HUES64 (cell line): Measurements from ENCODE around the gene COA6. TPM values are rescaled to one million over a fixed set of nuclear protein-coding genes. Genes with fewer than 3 reads are reported as not detected.
A peak's percentile ranks its signal among the peaks of the same experiment; 100 is the strongest.

Experiments
- H3K27ac ChIP-seq: 2 replicates; pipeline ENCODE4 v1.7.0; 2013; ENCODE audit warnings: low read depth, low read length, inconsistent platforms
- H3K27me3 ChIP-seq: 2 replicates; pipeline ENCODE4 v1.6.1; 2013; ENCODE audit warnings: mild to moderate bottlenecking, low read length; ENCODE audit not compliant: insufficient read depth
- H3K36me3 ChIP-seq: 2 replicates; pipeline ENCODE4 v1.6.1; 2013; ENCODE audit warnings: mild to moderate bottlenecking, low read length; ENCODE audit not compliant: insufficient read depth
- H3K4me1 ChIP-seq: 2 replicates; pipeline ENCODE4 v1.6.1; 2013; ENCODE audit warnings: mild to moderate bottlenecking, low read length, moderate library complexity; ENCODE audit not compliant: insufficient read depth
- H3K4me3 ChIP-seq: 2 replicates; pipeline ENCODE4 v1.5.1; 2013; ENCODE audit warnings: mild to moderate bottlenecking, low read length, moderate library complexity
- H3K9ac ChIP-seq: 2 replicates; pipeline ENCODE4 v1.6.1; 2013; ENCODE audit warnings: mild to moderate bottlenecking, low read depth, low read length
- H3K9me3 ChIP-seq: 2 replicates; pipeline ENCODE4 v1.6.1; 2013; ENCODE audit warnings: low read depth, low read length; ENCODE audit not compliant: insufficient read depth
- WGBS: fragments of 150-250, 120-280 bp; methylation state at CpG from one replicate; pipeline ENCODE4 v1.1.7; 2013; ENCODE audit warnings: missing lambda C conversion rate; 5-methylcytosine and 5-hydroxymethylcytosine counted together
- polyA plus RNA-seq, 2 experiments: library from polyadenylated mRNA; stranded (reverse); fragments of 50-300 nt; gene quantifications; one replicate each; pipeline ENCODE4 v1.2.3, GENCODE V29; 2013

Gene COA6, protein sequence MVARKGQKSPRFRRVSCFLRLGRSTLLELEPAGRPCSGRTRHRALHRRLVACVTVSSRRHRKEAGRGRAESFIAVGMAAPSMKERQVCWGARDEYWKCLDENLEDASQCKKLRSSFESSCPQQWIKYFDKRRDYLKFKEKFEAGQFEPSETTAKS
- polyA plus RNA-seq (2013, experiment 1 of 2), result 58.8 TPM
- polyA plus RNA-seq (2013, experiment 2 of 2), result 51.2 TPM

GRCh38 chr1:234373064-234373958 is at the start of gene COA6:
Gene COA6 (plus strand): TSS chr1:234373456. CDS start chr1:234373467, 11 bp downstream.
- under 1% methylated on average over 62 of the region's 62 CpGs for WGBS
- H3K27me3 ChIP-seq, result no peaks in the 10 kb centered on the region; the same call in 1 of the 2 replicates
- peak within 1 kb of the TSS; percentile 85 for H3K9ac ChIP-seq
- H3K4me1 ChIP-seq, result peaks cover 3% of the 10 kb centered on the region; the same call in 1 of the 2 replicates
- peak within 1 kb of the TSS; percentile 89 for H3K4me3 ChIP-seq
- H3K36me3 ChIP-seq, result peaks cover 29% of the 10 kb centered on the region
- H3K9me3 ChIP-seq, result no peaks in the 10 kb centered on the region
- peak within 1 kb of the TSS; percentile 84 for H3K27ac ChIP-seq

DNA sequence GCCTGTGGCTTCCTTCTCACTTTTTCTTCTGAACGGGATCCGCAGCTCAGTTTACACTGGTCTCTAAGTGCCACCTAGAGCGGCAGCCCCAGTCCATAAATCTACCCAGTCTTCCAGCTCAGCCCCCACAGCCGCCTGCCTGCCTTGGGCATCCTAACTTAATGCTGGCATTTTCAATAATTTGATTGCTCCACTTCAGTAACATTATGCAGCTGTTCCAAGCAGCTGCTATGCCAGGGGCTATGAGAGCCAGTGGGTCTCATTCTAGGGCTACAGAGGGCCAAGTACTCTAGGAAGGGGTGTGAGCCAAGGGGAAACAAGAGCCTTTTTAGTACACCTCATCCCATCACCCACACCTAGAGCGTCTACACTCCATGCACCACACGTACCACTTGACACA is 48.4 kb upstream of the COA6 start:
- Histone ChIP-seq H3K4me3 (no peak overlapping the region), H3K9me3 (no peaks in the 10 kb centered on the region), H3K36me3 (no peaks in the 10 kb centered on the region), H3K27ac (no peak overlapping the region), H3K4me1 (no peaks in the 10 kb centered on the region), H3K9ac (no peak overlapping the region), H3K27me3 (peaks cover 13% of the 10 kb centered on the region)
- 92% methylated on average over 6 of the region's 6 CpGs for WGBS

DNA sequence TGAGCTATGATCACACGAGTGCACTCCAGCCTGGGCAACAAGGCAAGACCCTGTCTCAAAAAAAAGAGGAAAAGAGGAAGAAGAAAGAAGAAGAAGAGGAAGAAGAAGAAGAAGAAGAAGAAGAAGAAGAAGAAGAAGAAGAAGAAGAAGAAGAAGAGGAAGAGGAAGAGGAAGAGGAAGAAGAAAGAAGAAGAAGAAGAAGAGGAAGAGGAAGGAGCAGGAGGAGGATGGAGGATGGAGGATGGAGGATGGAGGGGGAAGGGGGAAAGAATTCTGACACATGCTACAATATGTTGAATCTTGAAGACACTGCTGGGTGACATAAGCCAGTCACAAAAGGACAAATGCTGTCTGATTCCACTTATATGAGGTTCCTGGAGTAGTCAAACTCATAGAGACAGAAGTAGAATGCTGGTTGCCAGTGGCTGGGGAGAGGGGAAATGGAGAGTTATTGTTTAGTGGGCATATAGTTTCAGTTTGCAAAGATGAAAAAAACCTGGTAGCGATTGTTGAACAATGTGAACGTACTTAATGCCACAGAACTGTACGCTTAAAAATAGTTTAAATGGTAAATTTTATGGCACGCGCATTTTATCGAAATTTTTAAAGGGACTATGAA is 47.3 kb upstream of the COA6 start:
- peak overlapping the region; percentile 36; the same call in 1 of the 2 replicates for H3K4me3 ChIP-seq
- no peak overlapping the region for H3K27ac ChIP-seq
- no peak overlapping the region for H3K9ac ChIP-seq
- no peaks in the 10 kb centered on the region for H3K4me1 ChIP-seq
- 89% methylated on average over 7 of the region's 7 CpGs for WGBS
- H3K36me3 ChIP-seq, result no peaks in the 10 kb centered on the region
- no peaks in the 10 kb centered on the region for H3K9me3 ChIP-seq
- peaks cover 13% of the 10 kb centered on the region for H3K27me3 ChIP-seq

DNA sequence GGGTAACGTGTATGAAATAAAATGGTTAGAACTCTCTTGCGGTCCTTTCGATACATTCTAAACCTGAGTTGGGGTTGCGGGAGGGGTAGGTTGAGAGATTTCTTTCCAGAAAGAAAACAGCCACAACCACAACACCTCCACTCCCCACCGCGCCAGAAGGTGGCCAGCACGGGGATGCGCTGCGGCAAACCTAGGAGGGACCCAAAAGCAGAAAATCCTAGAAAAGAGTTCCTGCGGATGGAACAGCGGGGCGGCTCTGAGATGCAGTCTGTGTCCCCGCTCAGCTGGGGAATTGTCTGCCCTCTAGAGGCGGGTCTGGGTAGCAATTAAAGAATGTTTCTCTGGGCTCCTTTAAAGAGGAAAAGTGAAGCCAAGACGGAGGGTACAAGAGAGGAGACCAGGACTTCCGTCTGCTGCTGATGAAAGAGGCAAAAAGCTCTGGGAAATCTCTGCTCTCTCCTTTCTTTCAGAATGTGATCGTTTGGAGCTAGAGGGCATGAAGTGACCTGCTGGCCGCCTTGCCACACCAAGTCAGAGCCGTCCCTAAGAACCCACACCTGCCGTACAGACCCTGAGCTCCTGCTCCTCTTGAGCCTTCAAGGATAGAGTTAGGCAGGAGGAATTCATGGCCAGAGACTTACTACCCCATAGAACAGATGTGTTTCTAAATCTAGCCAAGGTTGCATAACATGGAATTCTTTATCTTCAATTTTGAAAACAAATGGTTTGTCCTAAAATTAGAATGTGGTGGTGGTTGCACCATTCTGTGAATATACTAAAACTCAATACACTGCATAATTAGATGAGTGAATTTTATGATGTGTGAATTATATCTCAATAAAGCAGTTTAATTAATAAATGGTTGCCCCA is 46.5 kb upstream of the COA6 start:
- Histone ChIP-seq H3K27me3 (peaks cover 13% of the 10 kb centered on the region), H3K27ac (no peak overlapping the region), H3K4me3 (peak overlapping the region; percentile 36; the same call in 1 of the 2 replicates), H3K9me3 (no peaks in the 10 kb centered on the region), H3K9ac (no peak overlapping the region), H3K4me1 (no peaks in the 10 kb centered on the region), H3K36me3 (no peaks in the 10 kb centered on the region)
- 36% methylated on average over 19 of the region's 20 CpGs for WGBS

- no peaks in the 10 kb centered on the region for H3K36me3 ChIP-seq
- H3K4me3 ChIP-seq, result no peak overlapping the region
- no peaks in the 10 kb centered on the region for H3K4me1 ChIP-seq
- no peak overlapping the region for H3K9ac ChIP-seq
- peaks cover 13% of the 10 kb centered on the region for H3K27me3 ChIP-seq
- no peaks in the 10 kb centered on the region for H3K9me3 ChIP-seq
- 89% methylated on average over 9 of the region's 9 CpGs for WGBS
- no peak overlapping the region for H3K27ac ChIP-seq
Measured at GRCh38 chr1:234327577-234328164, 45.6 kb upstream of the COA6 start.

- no peak overlapping the region for H3K27ac ChIP-seq
- WGBS, result 93% methylated on average over 4 of the region's 4 CpGs
- H3K4me1 ChIP-seq, result no peaks in the 10 kb centered on the region
- H3K9ac ChIP-seq, result no peak overlapping the region
- H3K27me3 ChIP-seq, result peaks cover 5% of the 10 kb centered on the region
- H3K9me3 ChIP-seq, result peaks cover under 1% of the 10 kb centered on the region; the same call in 1 of the 2 replicates
- no peaks in the 10 kb centered on the region for H3K36me3 ChIP-seq
- no peak overlapping the region for H3K4me3 ChIP-seq
Measured at GRCh38 chr1:234330843-234331215, 42.4 kb upstream of the COA6 start.

GRCh38 chr1:234331507-234331906 is 41.7 kb upstream of the COA6 start:
- Histone ChIP-seq H3K27me3 (no peaks in the 10 kb centered on the region), H3K9ac (no peak overlapping the region), H3K4me3 (no peak overlapping the region), H3K27ac (no peak overlapping the region), H3K36me3 (no peaks in the 10 kb centered on the region), H3K9me3 (peaks cover 7% of the 10 kb centered on the region; the same call in 1 of the 2 replicates), H3K4me1 (no peaks in the 10 kb centered on the region)
- WGBS, result 94% methylated on average over 2 of the region's 2 CpGs

GRCh38 chr1:234336359-234336758 is 36.9 kb upstream of the COA6 start:
- Histone ChIP-seq H3K9me3 (peaks cover 33% of the 10 kb centered on the region; the same call in 1 of the 2 replicates), H3K4me1 (no peaks in the 10 kb centered on the region), H3K36me3 (no peaks in the 10 kb centered on the region), H3K4me3 (no peak overlapping the region), H3K27me3 (no peaks in the 10 kb centered on the region), H3K9ac (no peak overlapping the region), H3K27ac (no peak overlapping the region)
- WGBS, result 86% methylated on average over 2 of the region's 2 CpGs

- Histone ChIP-seq H3K4me3 (no peak overlapping the region), H3K36me3 (no peaks in the 10 kb centered on the region)
- WGBS, result 92% methylated on average over 1 of the region's 1 CpG
Measured at GRCh38 chr1:234337233-234337632, 36.0 kb upstream of the COA6 start.

DNA sequence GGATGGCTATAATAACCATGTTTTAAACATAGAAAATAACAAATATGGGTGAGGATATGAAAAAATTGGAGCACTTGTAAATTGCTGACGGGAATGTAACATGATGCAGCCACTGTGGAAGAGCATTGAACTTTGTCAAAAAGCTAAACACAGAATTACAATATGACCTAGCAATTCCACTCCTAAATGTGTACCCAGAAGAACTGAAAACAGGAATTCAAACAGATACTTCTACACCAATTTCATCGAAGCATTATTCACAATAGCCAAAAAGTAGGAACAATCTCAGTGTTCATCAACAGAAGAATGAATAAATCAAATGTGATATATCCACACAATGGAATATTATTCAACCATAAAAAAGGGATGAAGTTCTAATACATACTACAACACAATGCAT is 32.7 kb upstream of the COA6 start:
- Histone ChIP-seq H3K27ac (no peak overlapping the region), H3K9me3 (peaks cover 33% of the 10 kb centered on the region; the same call in 1 of the 2 replicates), H3K4me1 (no peaks in the 10 kb centered on the region), H3K27me3 (no peaks in the 10 kb centered on the region), H3K9ac (no peak overlapping the region), H3K4me3 (no peak overlapping the region), H3K36me3 (no peaks in the 10 kb centered on the region)
- WGBS, result 100% methylated on average over 2 of the region's 2 CpGs

More at GRCh38 chr1:234337233-234337632, 36.0 kb upstream of the COA6 start:
- Histone ChIP-seq H3K9ac (no peak overlapping the region), H3K27ac (no peak overlapping the region), H3K27me3 (no peaks in the 10 kb centered on the region), H3K9me3 (peaks cover 33% of the 10 kb centered on the region; the same call in 1 of the 2 replicates), H3K4me1 (no peaks in the 10 kb centered on the region)
